Activated T-helper 1 cell treated with anti-CD3 and anti-CD28 coated beads, Interleukin-12 subunit alpha, Interleukin-12 subunit beta, Interleukin-2, Interleukin-4 antibody, amounts not matched to agents 30 ng/mL and 10 ng/mL and 1 ng/mL, durations not matched to agents 14 hours and 24 hours and 36 hours (primary cell): ENCODE measurements around the gene PRKCSH. TPM values are rescaled to one million over a fixed set of nuclear protein-coding genes. Genes with fewer than 3 reads are reported as not detected.

Experiments
- DNase-seq: peaks from one replicate; pipeline ENCODE4 v3.0.0; 2021; ENCODE audit warnings: low spot score
- H3K27ac Mint-ChIP-seq: one replicate; pipeline ENCODE4 v1.8.0; 2021; ENCODE audit warnings: mild to moderate bottlenecking, mixed read lengths
- H3K27me3 Mint-ChIP-seq: one replicate; pipeline ENCODE4 v1.8.0; 2022; ENCODE audit warnings: mild to moderate bottlenecking, moderate library complexity, mixed read lengths; ENCODE audit not compliant: insufficient read depth
- H3K36me3 Mint-ChIP-seq: one replicate; pipeline ENCODE4 v1.8.0; 2021; ENCODE audit warnings: low read depth, mixed read lengths
- H3K4me1 Mint-ChIP-seq: one replicate; pipeline ENCODE4 v1.8.0; 2021; ENCODE audit warnings: low read depth, mixed read lengths
- H3K4me3 Mint-ChIP-seq: one replicate; pipeline ENCODE4 v1.8.0; 2021; ENCODE audit warnings: mild to moderate bottlenecking, moderate library complexity, mixed read lengths
- H3K9me3 Mint-ChIP-seq: one replicate; pipeline ENCODE4 v1.8.0; 2021; ENCODE audit warnings: mixed read lengths
- intact Hi-C: fragments of 100-400 bp; cut with micrococcal nuclease; formaldehyde crosslinking; loops from one replicate; pipeline ENCODE4 v1.15.1; 2024
- total RNA-seq: library from RNA; stranded (reverse); gene quantifications from 2 replicates; pipeline ENCODE4 v1.2.3, GENCODE V29; 2022

The PRKCSH gene
- total RNA-seq, 1 donor from 2014 or later = 322 TPM

GRCh38 chr19:11478167-11479089 is 43.0 kb downstream of the PRKCSH start:
- peaks cover 16% of the 10 kb centered on the region for H3K4me1 Mint-ChIP-seq
- H3K4me3 Mint-ChIP-seq = no peak overlapping the region
- no peaks in the 10 kb centered on the region for H3K9me3 Mint-ChIP-seq
- peaks cover 36% of the 10 kb centered on the region for H3K27me3 Mint-ChIP-seq
- H3K27ac Mint-ChIP-seq = no peak overlapping the region
- peaks cover 4% of the 10 kb centered on the region for H3K36me3 Mint-ChIP-seq
- intact Hi-C loops = no loop called here
- no peak for DNase-seq

- Mint-ChIP-seq H3K27me3 (peaks cover 36% of the 10 kb centered on the region), H3K9me3 (no peaks in the 10 kb centered on the region), H3K4me3 (no peak overlapping the region), H3K36me3 (peaks cover 4% of the 10 kb centered on the region), H3K4me1 (peaks cover 16% of the 10 kb centered on the region), H3K27ac (no peak overlapping the region)
- intact Hi-C loops = no loop called here
- DNase-seq = peak; percentile 17
Observed at GRCh38 chr19:11479090-11479897, 43.9 kb downstream of the PRKCSH start.

DNA sequence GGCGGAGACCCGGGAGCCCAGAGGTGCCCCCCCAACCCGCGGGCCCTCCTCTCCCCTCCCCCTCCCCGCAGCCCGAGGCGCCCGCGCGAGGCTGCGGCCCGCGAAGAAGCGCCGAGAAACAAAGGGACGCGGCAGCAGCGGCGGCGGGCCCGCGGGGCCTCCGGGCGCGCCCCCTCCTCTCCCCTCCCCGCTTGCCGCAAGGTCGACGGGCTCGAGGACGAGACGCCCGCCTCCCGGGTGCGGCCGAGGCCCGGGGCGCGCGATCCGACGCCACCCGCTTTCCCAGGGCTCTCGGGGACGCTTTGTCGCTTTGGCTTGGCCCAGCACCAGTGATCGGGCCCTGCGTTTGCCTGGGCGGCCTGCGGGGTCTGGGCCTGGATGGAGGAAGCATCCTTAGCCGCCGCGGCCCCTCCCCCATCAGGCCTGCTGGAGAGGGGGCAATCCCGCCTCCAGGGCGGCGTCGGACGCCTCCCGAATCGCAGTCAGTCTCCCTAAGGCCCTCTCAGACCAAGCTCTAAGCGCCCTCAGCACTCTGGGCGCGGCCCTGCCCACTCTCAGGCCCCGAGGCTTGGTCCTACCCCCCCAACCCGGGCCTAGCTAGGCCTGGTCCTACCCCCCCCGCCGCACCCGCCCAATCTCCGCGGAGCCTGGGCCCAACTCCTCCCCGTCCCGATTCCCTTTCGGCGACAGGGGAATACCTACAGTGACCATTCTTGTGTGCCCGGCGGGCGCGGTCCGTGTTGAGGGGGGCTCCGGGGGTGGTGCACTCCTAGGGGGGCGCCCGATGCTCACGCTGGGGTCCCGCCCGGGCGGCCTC is 44.7 kb downstream of the PRKCSH start:
- peaks cover 16% of the 10 kb centered on the region for H3K4me1 Mint-ChIP-seq
- no peak for DNase-seq
- H3K9me3 Mint-ChIP-seq = no peaks in the 10 kb centered on the region
- peaks cover 5% of the 10 kb centered on the region for H3K36me3 Mint-ChIP-seq
- no peak overlapping the region for H3K4me3 Mint-ChIP-seq
- intact Hi-C loops = loop anchor here (5.0 kb wide), 2 partner anchors 58 to 343 kb away; no protein-coding TSS in a partner anchor
- no peak overlapping the region for H3K27ac Mint-ChIP-seq
- peaks cover 34% of the 10 kb centered on the region for H3K27me3 Mint-ChIP-seq

DNA sequence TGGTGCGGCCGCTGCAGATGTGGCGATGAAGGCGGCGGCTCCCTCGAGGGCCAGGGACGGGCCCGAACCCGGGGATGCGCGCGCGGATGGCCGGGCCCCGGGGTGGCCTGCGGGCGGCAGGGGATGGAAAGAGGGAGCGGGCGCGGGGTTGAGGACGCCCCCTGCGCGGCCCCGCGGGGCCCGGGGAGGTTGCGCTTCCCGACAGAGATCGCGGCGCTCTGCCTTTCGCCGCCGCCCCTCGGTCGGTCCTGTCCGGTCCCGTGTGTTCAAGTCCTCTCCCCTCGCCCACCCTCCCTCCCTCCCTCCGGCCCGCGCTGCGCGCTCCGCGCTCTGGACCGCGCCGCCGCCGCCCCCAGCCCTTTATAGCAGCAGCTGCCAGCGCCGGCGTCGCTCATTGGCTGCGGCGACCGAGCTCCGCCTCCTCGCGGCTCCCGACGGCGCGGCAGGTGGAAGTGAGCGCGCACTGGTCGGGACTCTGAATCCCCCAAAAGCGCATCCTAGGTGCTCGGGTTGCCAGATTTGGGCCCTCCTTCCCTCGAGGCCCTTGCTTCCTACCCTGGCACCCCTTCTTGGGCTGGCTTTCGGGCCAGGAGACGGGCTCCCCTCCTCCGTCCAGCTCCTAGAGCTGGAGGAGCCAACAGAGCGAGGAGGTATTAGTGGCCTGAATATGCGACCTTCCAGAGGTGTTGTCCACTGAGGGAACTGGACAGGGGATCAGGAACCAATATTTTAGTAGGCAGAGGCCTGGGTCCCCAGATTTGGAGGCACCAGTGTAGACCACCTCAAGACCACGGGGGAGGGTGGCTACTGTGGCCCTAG is 45.5 kb downstream of the PRKCSH start, which contains the start of gene ELAVL3:
ELAVL3 (minus strand) TSS at position 332 of the 819 bp plus-strand sequence. CDS start 438 bp downstream, outside the sequence.
- H3K4me1 Mint-ChIP-seq = peaks cover 16% of the 10 kb centered on the region
- DNase-seq = no peak
- H3K36me3 Mint-ChIP-seq = peaks cover 7% of the 10 kb centered on the region
- H3K4me3 Mint-ChIP-seq = peak within 1 kb of the TSS; percentile 82
- peak within 1 kb of the TSS; percentile 78 for H3K27ac Mint-ChIP-seq
- intact Hi-C loops = loop anchor here (5.0 kb wide), 2 partner anchors 59 to 344 kb away; no protein-coding TSS in a partner anchor
- H3K27me3 Mint-ChIP-seq = peaks cover 34% of the 10 kb centered on the region
- no peaks in the 10 kb centered on the region for H3K9me3 Mint-ChIP-seq

- Mint-ChIP-seq H3K36me3 (peaks cover 7% of the 10 kb centered on the region), H3K9me3 (no peaks in the 10 kb centered on the region), H3K27ac (peak overlapping the region; percentile 78), H3K4me3 (peak overlapping the region; percentile 82), H3K27me3 (peaks cover 31% of the 10 kb centered on the region), H3K4me1 (peaks cover 16% of the 10 kb centered on the region)
- peak; percentile 77 for DNase-seq
- intact Hi-C loops = loop anchor here (1.0 to 5.0 kb wide), 10 partner anchors 24 to 344 kb away; partner anchors contain the start of genes CCDC159, ELOF1, ODAD3 and PRKCSH
Observed at GRCh38 chr19:11481534-11482383, 46.3 kb downstream of the PRKCSH start.

GRCh38 chr19:11482384-11483050 is 47.1 kb downstream of the PRKCSH start:
- peaks cover 7% of the 10 kb centered on the region for H3K36me3 Mint-ChIP-seq
- peak; percentile 84 for DNase-seq
- H3K27me3 Mint-ChIP-seq = peaks cover 25% of the 10 kb centered on the region
- no peaks in the 10 kb centered on the region for H3K9me3 Mint-ChIP-seq
- peak overlapping the region; percentile 88 for H3K27ac Mint-ChIP-seq
- peak overlapping the region; percentile 82 for H3K4me3 Mint-ChIP-seq
- intact Hi-C loops = loop anchor here (1.0 to 5.0 kb wide), 10 partner anchors 23 to 345 kb away; partner anchors contain the start of genes CCDC159, ELOF1, ODAD3 and PRKCSH
- H3K4me1 Mint-ChIP-seq = peaks cover 16% of the 10 kb centered on the region

- no peak for DNase-seq
- Mint-ChIP-seq H3K9me3 (no peaks in the 10 kb centered on the region), H3K27ac (peak overlapping the region; percentile 88), H3K4me1 (peaks cover 16% of the 10 kb centered on the region), H3K4me3 (no peak overlapping the region), H3K27me3 (peaks cover 17% of the 10 kb centered on the region), H3K36me3 (peaks cover 7% of the 10 kb centered on the region)
- intact Hi-C loops = loop anchor here (2.0 to 5.0 kb wide), 3 partner anchors 61 to 346 kb away; partner anchors contain the start of genes CCDC159 and TMEM205
Observed at GRCh38 chr19:11483366-11484111, 48.1 kb downstream of the PRKCSH start.

- H3K27me3 Mint-ChIP-seq = peaks cover 9% of the 10 kb centered on the region
- no peak overlapping the region for H3K27ac Mint-ChIP-seq
- peaks cover 11% of the 10 kb centered on the region for H3K36me3 Mint-ChIP-seq
- H3K9me3 Mint-ChIP-seq = no peaks in the 10 kb centered on the region
- no peak overlapping the region for H3K4me3 Mint-ChIP-seq
- H3K4me1 Mint-ChIP-seq = peaks cover 16% of the 10 kb centered on the region
- no peak for DNase-seq
- intact Hi-C loops = no loop called here
Observed at GRCh38 chr19:11485245-11485837, 49.9 kb downstream of the PRKCSH start.

DNA sequence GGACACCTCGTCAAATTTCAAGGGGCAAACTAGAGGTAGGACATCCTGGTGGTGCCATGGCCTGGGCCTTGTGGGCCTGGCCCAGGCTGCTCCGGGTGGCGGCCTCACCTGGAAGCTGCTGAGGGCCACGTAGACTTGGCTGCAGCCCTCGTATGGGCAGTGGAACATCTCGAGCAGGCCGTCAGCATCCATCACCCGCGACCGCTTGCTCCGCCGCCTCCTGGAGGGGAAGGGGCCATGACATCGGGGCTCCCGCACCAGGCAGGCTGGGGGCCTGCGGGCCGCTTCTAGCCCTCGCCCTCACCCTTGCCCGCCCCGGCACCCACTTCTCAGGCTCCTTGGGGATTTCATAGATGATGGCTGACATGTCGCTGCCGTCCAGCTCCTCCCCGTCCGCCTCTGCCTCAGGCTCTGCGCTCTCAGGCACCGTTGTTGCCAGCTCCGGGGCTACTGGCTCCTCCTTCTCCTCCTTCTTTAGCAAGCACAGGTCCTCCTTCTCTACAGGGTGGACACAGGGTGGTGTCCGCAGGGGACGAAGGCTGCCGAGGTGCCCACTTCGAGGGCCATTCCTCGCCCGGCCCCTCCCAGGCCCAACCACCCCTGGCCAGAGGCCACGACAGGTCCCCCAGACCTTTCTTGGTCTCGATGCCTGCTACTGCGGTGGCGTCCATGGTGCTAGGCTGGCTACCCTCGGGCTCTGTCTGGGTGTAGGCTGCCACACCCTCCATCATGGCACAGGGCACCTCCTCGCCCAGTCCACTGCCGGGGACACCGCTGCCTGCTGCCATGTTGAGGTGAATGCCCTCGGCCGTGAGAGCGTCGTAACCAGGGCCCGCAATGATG is 51.4 kb downstream of the PRKCSH start:
- no peak overlapping the region for H3K4me3 Mint-ChIP-seq
- intact Hi-C loops = no loop called here

More for the DNA sequence above, 51.4 kb downstream of the PRKCSH start:
- DNase-seq = no peak
- Mint-ChIP-seq H3K9me3 (no peaks in the 10 kb centered on the region), H3K4me1 (peaks cover 10% of the 10 kb centered on the region), H3K36me3 (peaks cover 18% of the 10 kb centered on the region), H3K27ac (no peak overlapping the region), H3K27me3 (peaks cover under 1% of the 10 kb centered on the region)
